HCT116 (cell line): ENCODE measurements around the gene MSMO1. TPM values are rescaled to one million over a fixed set of nuclear protein-coding genes. Genes with fewer than 3 reads are reported as not detected.

Source experiments
- ATAC-seq: fragments of 200-7000 bp; cut with Tn5 transposase; 2 replicates; pipeline ENCODE4 v1.9.1; 2020; ENCODE audit warnings: mild to moderate bottlenecking, moderate library complexity
- BruUV-seq: library from RNA; stranded (reverse); fragments of 400-500 nt; replicated peaks from 2 replicates; lab custom pipeline; 2021; lab: Mats Ljungman, UMichigan
- CTCF ChIA-PET: fragments of 300-600 bp; sonication (Branson Sonifier 250); formaldehyde crosslinking; loops from one replicate; lab custom pipeline; 2021; ENCODE audit warnings: antibody characterized with exemption; lab: Charles Lee
- POLR2A ChIA-PET: fragments of 300-600, 350-600 bp; sonication (Branson Sonifier 250); formaldehyde crosslinking; loops from one replicate; lab custom pipeline; 2021; ENCODE audit warnings: antibody characterized with exemption; lab: Charles Lee
- RAD21 ChIA-PET, 2 experiments: fragments of 300-600 bp; sonication (Branson Sonifier 250); formaldehyde crosslinking; loops; one replicate each; lab custom pipeline; 2023; ENCODE audit warnings: low total read pairs in 2 of 2; ENCODE audit not compliant: uncharacterized antibody in 2 of 2, unreplicated experiment in 2 of 2, low non-redundant PET in 1 of 2; lab: Charles Lee
- DNase-seq: peaks from one replicate; pipeline ENCODE4 v3.0.0-alpha.2; 2010; ENCODE audit warnings: low read depth, low spot score
- H2AFZ ChIP-seq: fragments of 200-600 bp; shearing (Covaris generic), sonication (generic); 2 replicates; pipeline ENCODE4 v1.6.1; 2017; ENCODE audit warnings: low read depth, mixed run types, mixed read lengths, antibody characterized with exemption, low read length; ENCODE audit not compliant: poor library complexity, severe bottlenecking
- H3K27ac ChIP-seq: 2 replicates; pipeline ENCODE4 v1.5.1; 2012; ENCODE audit warnings: low read depth, low read length
- H3K27me3 ChIP-seq: fragments of 200-600 bp; sonication (generic); 2 replicates; pipeline ENCODE4 v1.6.1; 2016; ENCODE audit warnings: mixed run types, low read length, mixed read lengths; ENCODE audit not compliant: insufficient read depth
- H3K36me3 ChIP-seq, 2 experiments: fragments of 200-500 bp in 1 of 2; fragments of 200-600 bp in 1 of 2; sonication (Bioruptor generic) in 1 of 2; sonication (generic) in 1 of 2; 2 replicates each; pipeline versions ENCODE4 v1.5.1 to v1.6.1; 2014 to 2016; ENCODE audit warnings: low read length in 2 of 2, inconsistent platforms in 1 of 2, mixed read lengths in 1 of 2, mixed run types in 1 of 2; ENCODE audit not compliant: insufficient read depth in 2 of 2, control insufficient read depth in 1 of 2
- H3K4me1 ChIP-seq, 2 experiments: fragments of 200-600 bp in 1 of 2; sonication (generic) in 1 of 2; 2 replicates each; pipeline versions ENCODE4 v1.5.1 to v1.6.1; 2012 to 2017; ENCODE audit warnings: low read length in 2 of 2, inconsistent platforms in 1 of 2, mild to moderate bottlenecking in 1 of 2, mixed read lengths in 1 of 2, mixed run types in 1 of 2, moderate library complexity in 1 of 2; ENCODE audit not compliant: insufficient read depth in 2 of 2, control insufficient read depth in 1 of 2
- H3K4me2 ChIP-seq: fragments of 200-600 bp; sonication (generic); 2 replicates; pipeline ENCODE4 v1.6.1; 2017; ENCODE audit warnings: mixed run types, low read length, mixed read lengths
- H3K4me3 ChIP-seq, 2 experiments: fragments of 200-600 bp in 1 of 2; sonication (generic) in 1 of 2; replicated peaks in 1 of 2; 2 replicates each; pipeline ENCODE4 v1.5.1; 2011 to 2016; ENCODE audit warnings: low read length in 2 of 2, control low read depth in 1 of 2, low read depth in 1 of 2, mild to moderate bottlenecking in 1 of 2, mixed read lengths in 1 of 2, mixed run types in 1 of 2
- H3K79me2 ChIP-seq: fragments of 200-600 bp; sonication (generic); 2 replicates; pipeline ENCODE4 v1.6.1; 2017; ENCODE audit warnings: mild to moderate bottlenecking, mixed run types, low read length, moderate library complexity, mixed read lengths; ENCODE audit not compliant: insufficient read depth
- H3K9ac ChIP-seq: fragments of 200-600 bp; sonication (generic); 2 replicates; pipeline ENCODE4 v1.6.1; 2016; ENCODE audit warnings: low read length, mixed read lengths
- H3K9me2 ChIP-seq: fragments of 200-600 bp; sonication (generic), shearing (Covaris generic); 2 replicates; pipeline ENCODE4 v1.6.1; 2017; ENCODE audit warnings: mixed run types, mild to moderate bottlenecking, moderate library complexity; ENCODE audit not compliant: insufficient read depth
- H3K9me3 ChIP-seq, 2 experiments: fragments of 200-500 bp in 1 of 2; fragments of 200-600 bp in 1 of 2; sonication (Bioruptor generic) in 1 of 2; sonication (generic) in 1 of 2; 2 replicates each; pipeline ENCODE4 v1.6.1; 2014 to 2017; ENCODE audit warnings: low read length in 2 of 2, mixed read lengths in 2 of 2, inconsistent platforms in 1 of 2, low read depth in 1 of 2, mild to moderate bottlenecking in 1 of 2, mixed run types in 1 of 2, moderate library complexity in 1 of 2; ENCODE audit not compliant: control insufficient read depth in 1 of 2, insufficient read depth in 1 of 2
- H4K20me1 ChIP-seq: fragments of 200-600 bp; sonication (generic), shearing (Covaris generic); 2 replicates; pipeline ENCODE4 v1.6.1; 2017; ENCODE audit warnings: mixed run types, mild to moderate bottlenecking, moderate library complexity; ENCODE audit not compliant: insufficient read depth
- CBX3 ChIP-seq: IDR thresholded peaks from 2 replicates; pipeline ENCODE4 v1.6.1; 2012; ENCODE audit warnings: low read depth
- CEBPB ChIP-seq: IDR thresholded peaks from 2 replicates; pipeline ENCODE4 v1.6.1; 2012; ENCODE audit warnings: low read depth
- EGR1 ChIP-seq: IDR thresholded peaks from 2 replicates; pipeline ENCODE4 v1.6.1; 2012; ENCODE audit warnings: low read depth
- ELF1 ChIP-seq: IDR thresholded peaks from 2 replicates; pipeline ENCODE4 v1.6.1; 2012; ENCODE audit warnings: low read depth, borderline replicate concordance
- EZH2phosphoT487 ChIP-seq: fragments of 200-600 bp; IDR thresholded peaks from 2 replicates; pipeline ENCODE4 v1.6.1; 2018; ENCODE audit warnings: antibody characterized with exemption, borderline replicate concordance
- FOSL1 ChIP-seq: IDR thresholded peaks from 2 replicates; pipeline ENCODE4 v1.6.1; 2012; ENCODE audit warnings: low read depth
- POLR2AphosphoS5 ChIP-seq: IDR thresholded peaks from 2 replicates; pipeline ENCODE4 v1.6.1; 2011; ENCODE audit warnings: mild to moderate bottlenecking, low read depth, low read length, moderate library complexity
- SIN3A ChIP-seq: IDR thresholded peaks from 2 replicates; pipeline ENCODE4 v1.6.1; 2012; ENCODE audit warnings: low read depth
- YY1 ChIP-seq: IDR thresholded peaks from 2 replicates; pipeline ENCODE4 v1.6.1; 2011; ENCODE audit warnings: low read length, low read depth, moderate library complexity, mild to moderate bottlenecking; ENCODE audit not compliant: insufficient replicate concordance; ENCODE audit errors: extremely low read depth
- ZFX ChIP-seq: fragments of 450-650 bp; IDR thresholded peaks from 2 replicates; pipeline ENCODE4 v1.6.1; 2017
- ZNF274 ChIP-seq: fragments of 200-500 bp; sonication (Bioruptor generic); IDR thresholded peaks from 2 replicates; pipeline ENCODE4 v1.6.1; 2014; ENCODE audit warnings: mild to moderate bottlenecking, low read depth, low read length, inconsistent platforms
- intact Hi-C: fragments of 100-400 bp; cut with micrococcal nuclease; formaldehyde crosslinking; loops from 2 replicates; pipeline ENCODE4 v1.10.0; 2022
- total RNA-seq: library from RNA; stranded (reverse); gene quantifications from one replicate; pipeline ENCODE4 v1.2.1, GENCODE V29; 2021; ENCODE audit not compliant: unreplicated experiment
- TF ChIP-seq, protein P1 (sequence below): IDR thresholded peaks from 2 replicates; pipeline ENCODE4 v1.6.1; 2012
- TF ChIP-seq, protein P2 (sequence below): IDR thresholded peaks from 2 replicates; pipeline ENCODE4 v1.6.1; 2011; ENCODE audit warnings: mild to moderate bottlenecking, low read length, moderate library complexity; ENCODE audit not compliant: insufficient replicate concordance; ENCODE audit errors: extremely low read depth
- TF ChIP-seq, protein P3 (sequence below), 3 experiments: fragments of 200-600 bp in 1 of 3; sonication (generic) in 1 of 3; IDR thresholded peaks in 2 of 3; conservative IDR thresholded peaks in 1 of 3; 2 replicates each; pipeline ENCODE4 v1.5.1; 2012 to 2017; ENCODE audit warnings: low read depth in 2 of 3, low read length in 2 of 3, antibody characterized with exemption in 1 of 3, borderline replicate concordance in 1 of 3, control low read depth in 1 of 3, mild to moderate bottlenecking in 1 of 3, mixed read lengths in 1 of 3, mixed run types in 1 of 3, moderate library complexity in 1 of 3; ENCODE audit not compliant: insufficient read depth in 1 of 3
- TF ChIP-seq, protein P4 (sequence below): IDR thresholded peaks from 2 replicates; pipeline ENCODE4 v1.6.1; 2012; ENCODE audit warnings: low read depth
- TF ChIP-seq, protein P5 (sequence below): IDR thresholded peaks from 2 replicates; pipeline ENCODE4 v1.6.1; 2012

The MSMO1 gene
- total RNA-seq, 1 experiment from 2014 or later: 54.5 TPM

DNA sequence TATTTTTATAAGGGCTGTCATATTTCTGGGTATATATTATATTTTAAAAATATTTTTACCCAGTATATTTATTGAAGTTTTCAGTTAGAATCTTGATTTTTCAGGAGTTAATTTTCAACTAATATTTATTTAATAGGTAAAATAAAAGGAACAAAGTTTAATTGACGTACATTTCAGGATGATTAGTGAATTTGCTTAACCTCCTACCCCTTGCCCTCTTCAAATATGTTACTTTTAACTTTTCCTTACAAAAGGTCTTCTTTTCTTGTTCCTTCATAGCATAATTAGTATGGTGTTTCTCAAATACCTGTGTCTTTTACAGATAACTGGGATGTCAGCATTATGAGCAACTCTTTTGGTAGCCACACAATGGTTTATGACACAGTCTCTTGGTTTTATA is 24.8 kb upstream of the MSMO1 start:
- ChIA-PET RAD21 (no interaction called here), CTCF (no interaction called here), POLR2A (no interaction called here)
- Histone ChIP-seq H3K4me3 (no peak overlapping the region), H3K4me1 (no peaks in the 10 kb centered on the region), H3K9me3 (no peaks in the 10 kb centered on the region), H3K9me2 (no peaks in the 10 kb centered on the region), H3K27me3 (no peaks in the 10 kb centered on the region), H3K36me3 (peaks cover 0 to 5% of the 10 kb centered on the region in 2 experiments; a peak in 1 of 4 replicates), H3K27ac (no peak overlapping the region), H3K4me2 (no peak overlapping the region), H2AFZ (no peak overlapping the region), H3K9ac (no peak overlapping the region), H3K79me2 (no peaks in the 10 kb centered on the region), H4K20me1 (peaks cover 3% of the 10 kb centered on the region; the same call in 1 of the 2 replicates)
- intact Hi-C loops: no loop called here
- no peak for TF ChIP-seq ZFX
- TF ChIP-seq, protein P1, sequence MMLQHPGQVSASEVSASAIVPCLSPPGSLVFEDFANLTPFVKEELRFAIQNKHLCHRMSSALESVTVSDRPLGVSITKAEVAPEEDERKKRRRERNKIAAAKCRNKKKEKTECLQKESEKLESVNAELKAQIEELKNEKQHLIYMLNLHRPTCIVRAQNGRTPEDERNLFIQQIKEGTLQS: no peak
- no peak for TF ChIP-seq CEBPB
- TF ChIP-seq YY1: no peak
- no peak for TF ChIP-seq EGR1
- TF ChIP-seq, protein P2, sequence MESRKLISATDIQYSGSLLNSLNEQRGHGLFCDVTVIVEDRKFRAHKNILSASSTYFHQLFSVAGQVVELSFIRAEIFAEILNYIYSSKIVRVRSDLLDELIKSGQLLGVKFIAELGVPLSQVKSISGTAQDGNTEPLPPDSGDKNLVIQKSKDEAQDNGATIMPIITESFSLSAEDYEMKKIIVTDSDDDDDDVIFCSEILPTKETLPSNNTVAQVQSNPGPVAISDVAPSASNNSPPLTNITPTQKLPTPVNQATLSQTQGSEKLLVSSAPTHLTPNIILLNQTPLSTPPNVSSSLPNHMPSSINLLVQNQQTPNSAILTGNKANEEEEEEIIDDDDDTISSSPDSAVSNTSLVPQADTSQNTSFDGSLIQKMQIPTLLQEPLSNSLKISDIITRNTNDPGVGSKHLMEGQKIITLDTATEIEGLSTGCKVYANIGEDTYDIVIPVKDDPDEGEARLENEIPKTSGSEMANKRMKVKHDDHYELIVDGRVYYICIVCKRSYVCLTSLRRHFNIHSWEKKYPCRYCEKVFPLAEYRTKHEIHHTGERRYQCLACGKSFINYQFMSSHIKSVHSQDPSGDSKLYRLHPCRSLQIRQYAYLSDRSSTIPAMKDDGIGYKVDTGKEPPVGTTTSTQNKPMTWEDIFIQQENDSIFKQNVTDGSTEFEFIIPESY: no peak
- TF ChIP-seq, protein P3, sequence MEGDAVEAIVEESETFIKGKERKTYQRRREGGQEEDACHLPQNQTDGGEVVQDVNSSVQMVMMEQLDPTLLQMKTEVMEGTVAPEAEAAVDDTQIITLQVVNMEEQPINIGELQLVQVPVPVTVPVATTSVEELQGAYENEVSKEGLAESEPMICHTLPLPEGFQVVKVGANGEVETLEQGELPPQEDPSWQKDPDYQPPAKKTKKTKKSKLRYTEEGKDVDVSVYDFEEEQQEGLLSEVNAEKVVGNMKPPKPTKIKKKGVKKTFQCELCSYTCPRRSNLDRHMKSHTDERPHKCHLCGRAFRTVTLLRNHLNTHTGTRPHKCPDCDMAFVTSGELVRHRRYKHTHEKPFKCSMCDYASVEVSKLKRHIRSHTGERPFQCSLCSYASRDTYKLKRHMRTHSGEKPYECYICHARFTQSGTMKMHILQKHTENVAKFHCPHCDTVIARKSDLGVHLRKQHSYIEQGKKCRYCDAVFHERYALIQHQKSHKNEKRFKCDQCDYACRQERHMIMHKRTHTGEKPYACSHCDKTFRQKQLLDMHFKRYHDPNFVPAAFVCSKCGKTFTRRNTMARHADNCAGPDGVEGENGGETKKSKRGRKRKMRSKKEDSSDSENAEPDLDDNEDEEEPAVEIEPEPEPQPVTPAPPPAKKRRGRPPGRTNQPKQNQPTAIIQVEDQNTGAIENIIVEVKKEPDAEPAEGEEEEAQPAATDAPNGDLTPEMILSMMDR (IDR thresholded peaks at IDR 0.05 in 2 of 3, conservative IDR thresholded peaks at IDR 0.05 in 1 of 3; ENCODE audit: borderline replicate concordance in 1 of 3, insufficient read depth in 1 of 3, low read depth in 2 of 3, low read length in 2 of 3): no peak
- TF ChIP-seq EZH2phosphoT487: no peak
- no peak for TF ChIP-seq ELF1
- TF ChIP-seq FOSL1: no peak
- no peak for TF ChIP-seq SIN3A
- TF ChIP-seq CBX3: no peak
- TF ChIP-seq, protein P4, sequence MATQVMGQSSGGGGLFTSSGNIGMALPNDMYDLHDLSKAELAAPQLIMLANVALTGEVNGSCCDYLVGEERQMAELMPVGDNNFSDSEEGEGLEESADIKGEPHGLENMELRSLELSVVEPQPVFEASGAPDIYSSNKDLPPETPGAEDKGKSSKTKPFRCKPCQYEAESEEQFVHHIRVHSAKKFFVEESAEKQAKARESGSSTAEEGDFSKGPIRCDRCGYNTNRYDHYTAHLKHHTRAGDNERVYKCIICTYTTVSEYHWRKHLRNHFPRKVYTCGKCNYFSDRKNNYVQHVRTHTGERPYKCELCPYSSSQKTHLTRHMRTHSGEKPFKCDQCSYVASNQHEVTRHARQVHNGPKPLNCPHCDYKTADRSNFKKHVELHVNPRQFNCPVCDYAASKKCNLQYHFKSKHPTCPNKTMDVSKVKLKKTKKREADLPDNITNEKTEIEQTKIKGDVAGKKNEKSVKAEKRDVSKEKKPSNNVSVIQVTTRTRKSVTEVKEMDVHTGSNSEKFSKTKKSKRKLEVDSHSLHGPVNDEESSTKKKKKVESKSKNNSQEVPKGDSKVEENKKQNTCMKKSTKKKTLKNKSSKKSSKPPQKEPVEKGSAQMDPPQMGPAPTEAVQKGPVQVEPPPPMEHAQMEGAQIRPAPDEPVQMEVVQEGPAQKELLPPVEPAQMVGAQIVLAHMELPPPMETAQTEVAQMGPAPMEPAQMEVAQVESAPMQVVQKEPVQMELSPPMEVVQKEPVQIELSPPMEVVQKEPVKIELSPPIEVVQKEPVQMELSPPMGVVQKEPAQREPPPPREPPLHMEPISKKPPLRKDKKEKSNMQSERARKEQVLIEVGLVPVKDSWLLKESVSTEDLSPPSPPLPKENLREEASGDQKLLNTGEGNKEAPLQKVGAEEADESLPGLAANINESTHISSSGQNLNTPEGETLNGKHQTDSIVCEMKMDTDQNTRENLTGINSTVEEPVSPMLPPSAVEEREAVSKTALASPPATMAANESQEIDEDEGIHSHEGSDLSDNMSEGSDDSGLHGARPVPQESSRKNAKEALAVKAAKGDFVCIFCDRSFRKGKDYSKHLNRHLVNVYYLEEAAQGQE: no peak
- TF ChIP-seq, protein P5, sequence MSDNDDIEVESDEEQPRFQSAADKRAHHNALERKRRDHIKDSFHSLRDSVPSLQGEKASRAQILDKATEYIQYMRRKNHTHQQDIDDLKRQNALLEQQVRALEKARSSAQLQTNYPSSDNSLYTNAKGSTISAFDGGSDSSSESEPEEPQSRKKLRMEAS: no peak
- no peak for TF ChIP-seq ZNF274
- TF ChIP-seq POLR2AphosphoS5: no peak
- DNase-seq: no peak
- BruUV-seq: no TSS peak
- ATAC-seq: no peak
